SK-N-SH (cell line): Measurements from ENCODE around the gene INPP5A. TPM values are rescaled to one million over a fixed set of nuclear protein-coding genes. Genes with fewer than 3 reads are reported as not detected.

Source experiments
- CTCF ChIA-PET: fragments of 300-600, 350-600 bp; formaldehyde crosslinking; extraction: SDS; loops from one replicate; lab custom pipeline; 2021; lab: Yijun Ruan, JAX
- POLR2A ChIA-PET: fragments of 350-600 bp; sonication (Branson Sonifier 250); formaldehyde crosslinking; extraction: SDS; loops from one replicate; lab custom pipeline; 2020; ENCODE audit warnings: antibody characterized with exemption, inconsistent platforms; lab: Yijun Ruan, JAX
- DNase-seq: peaks from one replicate; pipeline ENCODE4 v3.0.0; 2012
- H2AFZ ChIP-seq: fragments of 200-600 bp; sonication (generic); 2 replicates; pipeline ENCODE4 v1.8.1; 2016; ENCODE audit warnings: antibody characterized with exemption, mild to moderate bottlenecking, low read depth
- H3F3A ChIP-seq: fragments of 200-600 bp; sonication (generic); replicated peaks from 2 replicates; pipeline ENCODE3; 2016; ENCODE audit warnings: antibody characterized with exemption, mild to moderate bottlenecking; ENCODE audit not compliant: insufficient read depth
- H3K27ac ChIP-seq, 2 experiments: fragments of 200-500 bp in 1 of 2; fragments of 200-600 bp in 1 of 2; sonication (Bioruptor generic) in 1 of 2; sonication (generic), shearing (Covaris generic) in 1 of 2; 2 replicates each; pipeline versions ENCODE4 v1.5.1 to v1.6.1; 2014 to 2016; ENCODE audit warnings: low read depth in 2 of 2, inconsistent platforms in 1 of 2, low read length in 1 of 2, mild to moderate bottlenecking in 1 of 2, mixed read lengths in 1 of 2
- H3K27me3 ChIP-seq: fragments of 200-600 bp; sonication (generic), shearing (Covaris generic); 2 replicates; pipeline ENCODE4 v1.6.1; 2016; ENCODE audit warnings: mixed run types; ENCODE audit not compliant: insufficient read depth
- H3K36me3 ChIP-seq, 2 experiments: fragments of 200-500 bp in 1 of 2; fragments of 200-600 bp in 1 of 2; sonication (Bioruptor generic) in 1 of 2; sonication (generic) in 1 of 2; replicated peaks in 1 of 2; 2 replicates each; pipeline versions ENCODE3 to v1.5.1; 2014 to 2016; ENCODE audit warnings: low read length in 1 of 2, mild to moderate bottlenecking in 1 of 2; ENCODE audit not compliant: insufficient read depth in 2 of 2, control insufficient read depth in 1 of 2
- H3K4me1 ChIP-seq, 2 experiments: fragments of 200-500 bp in 1 of 2; fragments of 200-600 bp in 1 of 2; sonication (Bioruptor generic) in 1 of 2; sonication (generic), shearing (Covaris generic) in 1 of 2; 2 replicates each; pipeline versions ENCODE4 v1.5.1 to v1.6.1; 2014 to 2016; ENCODE audit warnings: low read depth in 1 of 2, low read length in 1 of 2, mixed run types in 1 of 2; ENCODE audit not compliant: insufficient read depth in 2 of 2, control insufficient read depth in 1 of 2
- H3K4me2 ChIP-seq: fragments of 200-600 bp; sonication (generic), shearing (Covaris generic); 2 replicates; pipeline ENCODE4 v1.6.1; 2017; ENCODE audit warnings: mixed run types
- H3K4me3 ChIP-seq, 2 experiments: fragments of 200-500 bp in 1 of 2; fragments of 200-600 bp in 1 of 2; sonication (Bioruptor generic) in 1 of 2; sonication (generic), shearing (Covaris generic) in 1 of 2; 2 replicates each; pipeline versions ENCODE4 v1.5.1 to v1.8.1; 2014 to 2016; ENCODE audit warnings: low read depth in 2 of 2, inconsistent platforms in 1 of 2, low read length in 1 of 2, mild to moderate bottlenecking in 1 of 2, mixed read lengths in 1 of 2, moderate library complexity in 1 of 2
- H3K79me2 ChIP-seq: fragments of 200-600 bp; sonication (generic); 2 replicates; pipeline ENCODE4 v1.8.1; 2017; ENCODE audit warnings: mild to moderate bottlenecking; ENCODE audit not compliant: insufficient read depth
- H3K9ac ChIP-seq: fragments of 200-600 bp; sonication (generic); 2 replicates; pipeline ENCODE4 v1.6.1; 2017; ENCODE audit warnings: mixed run types
- H3K9me2 ChIP-seq: fragments of 200-600 bp; sonication (generic); 2 replicates; pipeline ENCODE4 v1.6.1; 2017; ENCODE audit warnings: mixed run types
- H3K9me3 ChIP-seq: fragments of 200-600 bp; sonication (generic); 2 replicates; pipeline ENCODE4 v1.6.1; 2017; ENCODE audit warnings: mixed run types, mild to moderate bottlenecking, moderate library complexity
- H4K20me1 ChIP-seq: fragments of 200-600 bp; sonication (generic); 2 replicates; pipeline ENCODE4 v1.6.1; 2017; ENCODE audit warnings: mild to moderate bottlenecking, mixed run types; ENCODE audit not compliant: insufficient read depth
- CTCF ChIP-seq: fragments of 200-600 bp; sonication (generic); IDR thresholded peaks from 2 replicates; pipeline ENCODE4 v1.6.1; 2017; ENCODE audit warnings: antibody characterized with exemption, mild to moderate bottlenecking, moderate library complexity
- GATA2 ChIP-seq: sonication (generic); formaldehyde crosslinking; IDR thresholded peaks from 2 replicates; pipeline ENCODE4 v1.5.0; 2020; ENCODE audit warnings: mild to moderate bottlenecking, missing genetic modification reagents
- IRF3 ChIP-seq: fragments of 150-350 bp; IDR thresholded peaks from 2 replicates; pipeline ENCODE4 v1.6.1; 2016; ENCODE audit warnings: mild to moderate bottlenecking, low read depth, low read length
- JUND ChIP-seq: IDR thresholded peaks from 2 replicates; pipeline ENCODE4 v1.4.0; 2012
- MEF2A ChIP-seq: IDR thresholded peaks from 2 replicates; pipeline ENCODE4 v1.4.0; 2012; ENCODE audit warnings: low read depth, borderline replicate concordance
- NFIC ChIP-seq: IDR thresholded peaks from 2 replicates; pipeline ENCODE4 v1.4.0; 2012; ENCODE audit warnings: borderline replicate concordance
- NRF1 ChIP-seq: IDR thresholded peaks from 2 replicates; pipeline ENCODE4 v1.6.1; 2012; ENCODE audit warnings: low read depth, mild to moderate bottlenecking, low read length
- RAD21 ChIP-seq: IDR thresholded peaks from 2 replicates; pipeline ENCODE4 v1.6.1; 2012; ENCODE audit warnings: mild to moderate bottlenecking, low read length
- SIN3A ChIP-seq: IDR thresholded peaks from 2 replicates; pipeline ENCODE4 v1.6.1; 2012; ENCODE audit warnings: low read depth, mild to moderate bottlenecking, low read length, moderate library complexity, borderline replicate concordance
- SMC3 ChIP-seq: IDR thresholded peaks from 2 replicates; pipeline ENCODE4 v1.6.1; 2012; ENCODE audit warnings: low read depth, low read length, improper control_type of control experiment
- TCF12 ChIP-seq: IDR thresholded peaks from 2 replicates; pipeline ENCODE4 v1.4.0; 2012
- YY1 ChIP-seq: IDR thresholded peaks from 2 replicates; pipeline ENCODE4 v1.4.0; 2012; ENCODE audit warnings: low read depth, mild to moderate bottlenecking
- WGBS: methylation state at CpG from one replicate; pipeline ENCODE4 v1.1.6; 2017; ENCODE audit warnings: low lambda C conversion rate; 5-methylcytosine and 5-hydroxymethylcytosine counted together
- polyA plus RNA-seq, 3 experiments: library from polyadenylated mRNA; depleted of rRNA; stranded (reverse); fragments of >200 nt; gene quantifications; 2 replicates each; pipeline ENCODE4 v1.2.3, GENCODE V29; 2012

The INPP5A gene
- polyA plus RNA-seq, 1 of the 3 experiments (the other 2 are of a cell fraction), result 12.0 TPM

- Histone ChIP-seq H3K4me2 (peak overlapping the region; percentile 98; the same call in 1 of the 2 replicates), H3K27me3 (no peaks in the 10 kb centered on the region), H3K79me2 (peaks cover 65% of the 10 kb centered on the region), H3K36me3 (no peaks in the 10 kb centered on the region), H3F3A (no peaks in the 10 kb centered on the region), H3K27ac (no peak overlapping the region), H2AFZ (no peak overlapping the region), H3K9ac (no peak overlapping the region), H3K9me2 (no peaks in the 10 kb centered on the region), H4K20me1 (peaks cover 40% of the 10 kb centered on the region), H3K4me1 (peaks cover 16 to 44% of the 10 kb centered on the region in 2 experiments; a peak in 3 of 4 replicates), H3K9me3 (no peaks in the 10 kb centered on the region), H3K4me3 (no peak overlapping the region)
- 70% methylated on average over 5 of the region's 5 CpGs for WGBS
- DNase-seq, result no peak
- ChIA-PET POLR2A (no interaction called here), CTCF (no interaction called here)
- TF ChIP-seq GATA2 (CRISPR knock-in tag) (no peak), NFIC (no peak), SIN3A (no peak), SMC3 (no peak), MEF2A (no peak), RAD21 (no peak), NRF1 (no peak)
These were observed 2.3 kb downstream of the INPP5A start for GRCh38 chr10:132539894-132540293.

- Histone ChIP-seq H2AFZ (no peak overlapping the region), H3K27me3 (no peaks in the 10 kb centered on the region), H4K20me1 (peaks cover 41% of the 10 kb centered on the region), H3K4me1 (peaks cover 16 to 38% of the 10 kb centered on the region in 2 experiments; a peak in 3 of 4 replicates), H3K9me3 (no peaks in the 10 kb centered on the region), H3K4me2 (no peak overlapping the region), H3K27ac (no peak overlapping the region), H3K79me2 (peaks cover 67% of the 10 kb centered on the region), H3K4me3 (no peak overlapping the region), H3K36me3 (no peaks in the 10 kb centered on the region), H3F3A (no peaks in the 10 kb centered on the region)
- no peak for DNase-seq
- CTCF ChIA-PET, result no interaction called here
- POLR2A ChIA-PET, result no interaction called here
- WGBS, result 89% methylated on average over 11 of the region's 12 CpGs
- TF ChIP-seq CTCF (no peak), YY1 (no peak), TCF12 (no peak), SIN3A (no peak), JUND (no peak), IRF3 (no peak)
- TF ChIP-seq, all 33 proteins: peak for 0
- Histone ChIP-seq H3K9me2 (no peaks in the 10 kb centered on the region), H3K9ac (no peak overlapping the region)
These were observed 2.9 kb downstream of the INPP5A start for GRCh38 chr10:132540456-132540855.
